Adipocyte (in vitro differentiated cells): Measurements from ENCODE around the gene TRAPPC10.
"Not testable (repeated sequence)": the region's sequence is repeated elsewhere in the genome, so short reads cannot be mapped to it uniquely, and the experiment has no call there.

ENCODE experiments used
- DNase-seq: peaks from one replicate; pipeline ENCODE4 v3.0.0-alpha.2; 2015; ENCODE audit warnings: low read depth
- H3K27me3 ChIP-seq: replicated peaks from 2 replicates; pipeline ENCODE4 v1.7.0; 2013; ENCODE audit warnings: mild to moderate bottlenecking, low read length, moderate library complexity; ENCODE audit not compliant: control insufficient read depth, insufficient read depth
- H3K36me3 ChIP-seq: 2 replicates; pipeline ENCODE4 v1.7.0; 2013; ENCODE audit warnings: low read length, mild to moderate bottlenecking, moderate library complexity; ENCODE audit not compliant: control insufficient read depth, insufficient read depth, severe bottlenecking
- H3K4me1 ChIP-seq: 2 replicates; pipeline ENCODE4 v1.7.0; 2013; ENCODE audit warnings: mild to moderate bottlenecking, low read length, moderate library complexity; ENCODE audit not compliant: control insufficient read depth, insufficient read depth
- H3K4me3 ChIP-seq: 2 replicates; pipeline ENCODE4 v1.7.0; 2013; ENCODE audit warnings: mild to moderate bottlenecking, low read length, moderate library complexity
- H3K9ac ChIP-seq: 2 replicates; pipeline ENCODE4 v1.7.0; 2013; ENCODE audit warnings: mild to moderate bottlenecking, low read length, moderate library complexity
- H3K9me3 ChIP-seq: 2 replicates; pipeline ENCODE4 v1.7.0; 2013; ENCODE audit warnings: mild to moderate bottlenecking, low read length, moderate library complexity; ENCODE audit not compliant: control insufficient read depth

TRAPPC10 gene

GRCh38 chr21:44113702-44114371, 101.7 kb downstream of the TRAPPC10 start:
- H3K27me3 ChIP-seq, H3K4me1 ChIP-seq, H3K9ac ChIP-seq, H3K36me3 ChIP-seq, DNase-seq, H3K4me3 ChIP-seq, H3K9me3 ChIP-seq: not testable (repeated sequence)

GRCh38 chr21:44122131-44122530, 110.0 kb downstream of the TRAPPC10 start:
- not testable (repeated sequence) for H3K27me3 ChIP-seq, H3K9ac ChIP-seq, H3K36me3 ChIP-seq, H3K4me1 ChIP-seq, H3K9me3 ChIP-seq, DNase-seq, H3K4me3 ChIP-seq

- not testable (repeated sequence) for H3K4me1 ChIP-seq, H3K9me3 ChIP-seq, H3K36me3 ChIP-seq, DNase-seq, H3K27me3 ChIP-seq, H3K9ac ChIP-seq, H3K4me3 ChIP-seq
Observed at GRCh38 chr21:44127827-44128226, 115.7 kb downstream of the TRAPPC10 start.

- H3K4me1 ChIP-seq, DNase-seq, H3K9ac ChIP-seq, H3K4me3 ChIP-seq, H3K27me3 ChIP-seq, H3K36me3 ChIP-seq, H3K9me3 ChIP-seq: not testable (repeated sequence)
Observed at GRCh38 chr21:44133715-44134057, 121.6 kb downstream of the TRAPPC10 start.

GRCh38 chr21:44134732-44135131, 122.6 kb downstream of the TRAPPC10 start:
- H3K9me3 ChIP-seq, H3K4me3 ChIP-seq, H3K9ac ChIP-seq, H3K4me1 ChIP-seq, DNase-seq, H3K36me3 ChIP-seq, H3K27me3 ChIP-seq: not testable (repeated sequence)

GRCh38 chr21:44138039-44138438, 125.9 kb downstream of the TRAPPC10 start:
- not testable (repeated sequence) for H3K27me3 ChIP-seq, DNase-seq, H3K36me3 ChIP-seq

GRCh38 chr21:44139787-44140551, 127.9 kb downstream of the TRAPPC10 start:
- not testable (repeated sequence) for H3K4me1 ChIP-seq, H3K4me3 ChIP-seq, DNase-seq, H3K9me3 ChIP-seq, H3K27me3 ChIP-seq, H3K36me3 ChIP-seq, H3K9ac ChIP-seq

More at GRCh38 chr21:44138039-44138438, 125.9 kb downstream of the TRAPPC10 start:
- H3K9ac ChIP-seq, H3K4me1 ChIP-seq, H3K9me3 ChIP-seq, H3K4me3 ChIP-seq: not testable (repeated sequence)

GRCh38 chr21:44140552-44140932, 128.4 kb downstream of the TRAPPC10 start:
- H3K9ac ChIP-seq, H3K4me3 ChIP-seq, H3K36me3 ChIP-seq, H3K4me1 ChIP-seq, H3K27me3 ChIP-seq, H3K9me3 ChIP-seq, DNase-seq: not testable (repeated sequence)

GRCh38 chr21:44142470-44142869, 130.4 kb downstream of the TRAPPC10 start:
- H3K27me3 ChIP-seq, H3K36me3 ChIP-seq, DNase-seq, H3K4me3 ChIP-seq, H3K9ac ChIP-seq, H3K4me1 ChIP-seq, H3K9me3 ChIP-seq: not testable (repeated sequence)

- not testable (repeated sequence) for DNase-seq, H3K9ac ChIP-seq
Observed at GRCh38 chr21:44143380-44143779, 131.3 kb downstream of the TRAPPC10 start.

GRCh38 chr21:44143996-44144395, 131.9 kb downstream of the TRAPPC10 start:
- H3K4me3 ChIP-seq, H3K4me1 ChIP-seq, DNase-seq, H3K9me3 ChIP-seq, H3K27me3 ChIP-seq, H3K9ac ChIP-seq, H3K36me3 ChIP-seq: not testable (repeated sequence)

More at GRCh38 chr21:44143380-44143779, 131.3 kb downstream of the TRAPPC10 start:
- not testable (repeated sequence) for H3K9me3 ChIP-seq, H3K36me3 ChIP-seq, H3K4me3 ChIP-seq, H3K27me3 ChIP-seq, H3K4me1 ChIP-seq
